OCI-LY1 (cell line): ENCODE results near the gene FILIP1L.

Experiments
- H2AFZ ChIP-seq: fragments of 200-600 bp; sonication (generic), shearing (Covaris generic); 2 replicates; pipeline ENCODE4 v1.6.0; 2014; ENCODE audit warnings: antibody characterized with exemption, mild to moderate bottlenecking, low read length
- H3F3A ChIP-seq: fragments of 200-600 bp; sonication (generic), shearing (Covaris generic); 2 replicates; pipeline ENCODE4 v1.6.0; 2014; ENCODE audit warnings: mild to moderate bottlenecking, antibody characterized with exemption, low read length, moderate library complexity; ENCODE audit not compliant: insufficient read depth
- H3K27ac ChIP-seq: fragments of 200-600 bp; sonication (generic); 2 replicates; pipeline ENCODE4 v1.5.1; 2014; ENCODE audit warnings: low read length, mixed run types, mild to moderate bottlenecking, low read depth; ENCODE audit not compliant: poor library complexity, severe bottlenecking
- H3K27me3 ChIP-seq: fragments of 200-600 bp; sonication (generic); 2 replicates; pipeline ENCODE4 v1.6.0; 2014; ENCODE audit warnings: antibody characterized with exemption, mild to moderate bottlenecking, low read length, moderate library complexity; ENCODE audit not compliant: insufficient read depth
- H3K36me3 ChIP-seq: fragments of 200-600 bp; sonication (generic); 2 replicates; pipeline ENCODE4 v1.6.1; 2014; ENCODE audit warnings: mild to moderate bottlenecking, antibody characterized with exemption, low read length, moderate library complexity, mixed read lengths; ENCODE audit not compliant: insufficient read depth
- H3K4me1 ChIP-seq: fragments of 200-600 bp; sonication (generic); 2 replicates; pipeline ENCODE4 v1.5.1; 2014; ENCODE audit warnings: mild to moderate bottlenecking, low read length, moderate library complexity; ENCODE audit not compliant: insufficient read depth, severe bottlenecking
- H3K4me2 ChIP-seq: fragments of 200-600 bp; sonication (generic), shearing (Covaris generic); 2 replicates; pipeline ENCODE4 v1.6.1; 2014; ENCODE audit warnings: low read length
- H3K4me3 ChIP-seq: fragments of 200-600 bp; sonication (generic); 2 replicates; pipeline ENCODE4 v1.5.1; 2014; ENCODE audit warnings: low read length, low read depth, mild to moderate bottlenecking, mixed read lengths; ENCODE audit not compliant: poor library complexity, severe bottlenecking
- H3K79me2 ChIP-seq: fragments of 200-600 bp; shearing (Covaris generic); 2 replicates; pipeline ENCODE4 v1.6.1; 2016; ENCODE audit warnings: mixed run types, low read length, mixed read lengths; ENCODE audit not compliant: insufficient read depth
- H3K9ac ChIP-seq: fragments of 200-600 bp; sonication (generic), shearing (Covaris generic); 2 replicates; pipeline ENCODE4 v1.6.1; 2014; ENCODE audit warnings: mild to moderate bottlenecking, low read length, mixed read lengths
- H3K9me2 ChIP-seq: fragments of 200-600 bp; sonication (generic), shearing (Covaris generic); 2 replicates; pipeline ENCODE4 v1.6.1; 2014; ENCODE audit warnings: low read depth, mild to moderate bottlenecking, low read length, mixed read lengths
- H3K9me3 ChIP-seq: fragments of 200-600 bp; shearing (Covaris generic); 2 replicates; pipeline ENCODE4 v1.6.1; 2014; ENCODE audit warnings: low read length, mixed read lengths
- H4K20me1 ChIP-seq: fragments of 200-600 bp; sonication (generic), shearing (Covaris generic); 2 replicates; pipeline ENCODE4 v1.6.0; 2016; ENCODE audit warnings: mild to moderate bottlenecking, low read length; ENCODE audit not compliant: insufficient read depth
- CTCF ChIP-seq: fragments of 200-600 bp; sonication (generic), shearing (Covaris generic); IDR thresholded peaks from 2 replicates; pipeline ENCODE4 v1.5.1; 2017; ENCODE audit warnings: mild to moderate bottlenecking, antibody characterized with exemption, low read length, moderate library complexity, mixed read lengths
- EZH2 ChIP-seq: fragments of 200-600 bp; sonication (generic), shearing (Covaris generic); IDR thresholded peaks from 2 replicates; pipeline ENCODE4 v1.8.0; 2017; ENCODE audit warnings: borderline replicate concordance, mixed run types, mild to moderate bottlenecking, antibody characterized with exemption, low read length, moderate library complexity, mixed read lengths

The FILIP1L gene

GRCh38 chr3:100104817-100105413 is 9.4 kb downstream of the FILIP1L start:
- Histone ChIP-seq H3K27ac (peak overlapping the region; percentile 66), H3K27me3 (no peaks in the 10 kb centered on the region), H3K79me2 (no peaks in the 10 kb centered on the region), H3K4me2 (no peak overlapping the region), H3K9me3 (no peaks in the 10 kb centered on the region), H3K4me3 (no peak overlapping the region), H3K9me2 (no peaks in the 10 kb centered on the region), H2AFZ (no peak overlapping the region), H3K4me1 (peaks cover 41% of the 10 kb centered on the region), H4K20me1 (no peaks in the 10 kb centered on the region), H3K9ac (no peak overlapping the region; the same call in 1 of the 2 replicates), H3F3A (no peaks in the 10 kb centered on the region), H3K36me3 (no peaks in the 10 kb centered on the region)
- TF ChIP-seq EZH2 = no peak
- TF ChIP-seq CTCF = no peak

- Histone ChIP-seq H3K9ac (no peak overlapping the region; the same call in 1 of the 2 replicates), H3K27me3 (no peaks in the 10 kb centered on the region), H3K4me1 (peaks cover 41% of the 10 kb centered on the region), H4K20me1 (no peaks in the 10 kb centered on the region), H3K4me2 (peak overlapping the region; percentile 3; the same call in 1 of the 2 replicates), H3K9me3 (no peaks in the 10 kb centered on the region), H3K4me3 (no peak overlapping the region), H3K9me2 (no peaks in the 10 kb centered on the region), H3F3A (no peaks in the 10 kb centered on the region), H3K36me3 (no peaks in the 10 kb centered on the region), H2AFZ (no peak overlapping the region), H3K79me2 (no peaks in the 10 kb centered on the region), H3K27ac (peak overlapping the region; percentile 66)
- TF ChIP-seq EZH2 (no peak), CTCF (no peak)
Observed at GRCh38 chr3:100104442-100104798, 9.9 kb downstream of the FILIP1L start.

- Histone ChIP-seq H3K4me1 (peaks cover 41% of the 10 kb centered on the region), H3K27me3 (no peaks in the 10 kb centered on the region), H3K79me2 (no peaks in the 10 kb centered on the region), H3K9me2 (no peaks in the 10 kb centered on the region), H3K4me2 (peak overlapping the region; percentile 3; the same call in 1 of the 2 replicates), H3K27ac (peak overlapping the region; percentile 66), H4K20me1 (no peaks in the 10 kb centered on the region), H3K36me3 (no peaks in the 10 kb centered on the region), H3K9me3 (no peaks in the 10 kb centered on the region), H3K4me3 (no peak overlapping the region), H3F3A (no peaks in the 10 kb centered on the region), H2AFZ (no peak overlapping the region), H3K9ac (no peak overlapping the region; the same call in 1 of the 2 replicates)
- no peak for TF ChIP-seq CTCF
- TF ChIP-seq EZH2 = no peak
Observed at GRCh38 chr3:100103558-100104441, 10.5 kb downstream of the FILIP1L start.
